IMR-90 (cell line): ENCODE measurements around the gene CYP27C1. TPM values are rescaled to one million over a fixed set of nuclear protein-coding genes. Genes with fewer than 3 reads are reported as not detected.

Experiments used
- ATAC-seq: fragments of 200-7000 bp; cut with Tn5 transposase; 2 replicates; pipeline ENCODE4 v1.9.1; 2020; ENCODE audit warnings: low read depth, mild to moderate bottlenecking, moderate library complexity
- Bru-seq: library from RNA; stranded (reverse); fragments of 400-500 nt; gene quantifications from one replicate; lab custom pipeline; 2021; lab: Mats Ljungman, UMichigan
- BruChase-seq, 2 experiments: library from RNA; stranded (reverse); fragments of 400-500 nt; gene quantifications; one replicate each; lab custom pipeline; 2021; lab: Mats Ljungman, UMichigan
- BruUV-seq: library from RNA; stranded (reverse); fragments of 400-500 nt; replicated peaks from 2 replicates; lab custom pipeline; 2021; lab: Mats Ljungman, UMichigan
- CTCF ChIA-PET: fragments of 300-600 bp; formaldehyde crosslinking; extraction: SDS; loops from one replicate; lab custom pipeline; 2021; ENCODE audit warnings: antibody characterized with exemption; lab: Yijun Ruan, JAX
- POLR2A ChIA-PET: fragments of 300-600 bp; sonication (Branson Sonifier 250); formaldehyde crosslinking; loops from one replicate; lab custom pipeline; 2022; ENCODE audit warnings: antibody characterized with exemption; ENCODE audit not compliant: unreplicated experiment; lab: Charles Lee
- DNase-seq: peaks from one replicate; pipeline ENCODE4 v3.0.0; 2013
- H2AFZ ChIP-seq: replicated peaks from 2 replicates; pipeline ENCODE3; 2013; ENCODE audit warnings: low read length, mild to moderate bottlenecking; ENCODE audit not compliant: poor library complexity
- H2AK5ac ChIP-seq: 2 replicates; pipeline ENCODE4 v1.6.1; 2013; ENCODE audit warnings: low read depth, low read length, inconsistent platforms
- H2AK9ac ChIP-seq: replicated peaks from 2 replicates; pipeline ENCODE3; 2013; ENCODE audit warnings: mild to moderate bottlenecking, low read depth, low read length, moderate library complexity; ENCODE audit not compliant: poor library complexity
- H2BK120ac ChIP-seq: 2 replicates; pipeline ENCODE4 v1.6.1; 2013; ENCODE audit warnings: low read depth, low read length, inconsistent platforms
- H2BK15ac ChIP-seq: 3 replicates; pipeline ENCODE4 v1.6.1; 2013; ENCODE audit warnings: low read depth, low read length, inconsistent platforms
- H2BK20ac ChIP-seq: 2 replicates; pipeline ENCODE4 v1.6.1; 2013; ENCODE audit warnings: low read depth, mild to moderate bottlenecking, inconsistent platforms, low read length, moderate library complexity
- H2BK5ac ChIP-seq: 2 replicates; pipeline ENCODE4 v1.6.1; 2013; ENCODE audit warnings: mild to moderate bottlenecking, low read depth, low read length, inconsistent platforms; ENCODE audit not compliant: poor library complexity, severe bottlenecking
- H3K14ac ChIP-seq: replicated peaks from 2 replicates; pipeline ENCODE4 v1.6.1; 2013; ENCODE audit warnings: low read depth, low read length, inconsistent platforms
- H3K18ac ChIP-seq: 2 replicates; pipeline ENCODE4 v1.6.1; 2013; ENCODE audit warnings: low read depth, low read length, control low read depth
- H3K23ac ChIP-seq: 2 replicates; pipeline ENCODE4 v1.6.1; 2013; ENCODE audit warnings: low read depth, low read length, inconsistent platforms
- H3K27ac ChIP-seq: 2 replicates; pipeline ENCODE4 v1.5.1; 2013; ENCODE audit warnings: mild to moderate bottlenecking, control low read depth, low read length; ENCODE audit not compliant: insufficient read depth
- H3K27me3 ChIP-seq: 2 replicates; pipeline ENCODE4 v1.6.1; 2013; ENCODE audit warnings: low read length; ENCODE audit not compliant: control insufficient read depth, insufficient read depth
- H3K36me3 ChIP-seq: 2 replicates; pipeline ENCODE4 v1.6.1; 2013; ENCODE audit warnings: low read length, mixed read lengths; ENCODE audit not compliant: control insufficient read depth, insufficient read depth
- H3K4ac ChIP-seq: 2 replicates; pipeline ENCODE4 v1.6.1; 2013; ENCODE audit warnings: low read depth, low read length, inconsistent platforms
- H3K4me1 ChIP-seq: 2 replicates; pipeline ENCODE4 v1.6.1; 2013; ENCODE audit warnings: low read length, mixed read lengths; ENCODE audit not compliant: control insufficient read depth, insufficient read depth
- H3K4me2 ChIP-seq: 2 replicates; pipeline ENCODE4 v1.6.1; 2013; ENCODE audit warnings: low read depth, mild to moderate bottlenecking, control low read depth, low read length, moderate library complexity
- H3K4me3 ChIP-seq: 2 replicates; pipeline ENCODE4 v1.5.1; 2013; ENCODE audit warnings: low read depth, mild to moderate bottlenecking, control low read depth, low read length, moderate library complexity; ENCODE audit not compliant: insufficient read depth
- H3K56ac ChIP-seq: 2 replicates; pipeline ENCODE4 v1.6.1; 2013; ENCODE audit warnings: low read length, inconsistent platforms; ENCODE audit not compliant: insufficient read depth; ENCODE audit errors: extremely low read depth
- H3K79me1 ChIP-seq, 2 experiments: 2 replicates each; pipeline ENCODE4 v1.6.1; 2013; ENCODE audit warnings: low read length in 2 of 2, inconsistent platforms in 1 of 2, low read depth in 1 of 2
- H3K9ac ChIP-seq: 2 replicates; pipeline ENCODE4 v1.6.1; 2013; ENCODE audit warnings: low read depth, low read length, control low read depth
- H3K9me1 ChIP-seq: 2 replicates; pipeline ENCODE4 v1.6.1; 2013; ENCODE audit warnings: low read length, inconsistent platforms; ENCODE audit not compliant: insufficient read depth
- H3K9me3 ChIP-seq: 2 replicates; pipeline ENCODE4 v1.6.1; 2013; ENCODE audit warnings: low read length; ENCODE audit not compliant: control insufficient read depth, insufficient read depth
- H4K20me1 ChIP-seq: 2 replicates; pipeline ENCODE4 v1.6.1; 2013; ENCODE audit warnings: low read length, inconsistent platforms; ENCODE audit not compliant: insufficient read depth
- H4K5ac ChIP-seq: 2 replicates; pipeline ENCODE4 v1.6.1; 2013; ENCODE audit warnings: mild to moderate bottlenecking, low read depth, low read length, control low read depth
- H4K8ac ChIP-seq, 2 experiments: 2 replicates each; pipeline ENCODE4 v1.6.1; 2013; ENCODE audit warnings: low read depth in 2 of 2, low read length in 2 of 2, control low read depth in 1 of 2, inconsistent platforms in 1 of 2
- H4K91ac ChIP-seq: 2 replicates; pipeline ENCODE4 v1.6.1; 2013; ENCODE audit warnings: low read depth, low read length, inconsistent platforms; ENCODE audit not compliant: insufficient read depth
- BHLHE40 ChIP-seq: fragments of 150-350 bp; IDR thresholded peaks from 2 replicates; pipeline ENCODE4 v1.6.1; 2016; ENCODE audit warnings: mild to moderate bottlenecking, low read depth, low read length
- CEBPB ChIP-seq: IDR thresholded peaks from 2 replicates; pipeline ENCODE4 v1.6.1; 2012; ENCODE audit warnings: low read depth, low read length, improper control_type of control experiment
- CHD1 ChIP-seq: IDR thresholded peaks from 2 replicates; pipeline ENCODE4 v1.6.1; 2012; ENCODE audit warnings: low read depth, low read length, improper control_type of control experiment
- FOS ChIP-seq: fragments of 150-350 bp; IDR thresholded peaks from 2 replicates; pipeline ENCODE4 v1.6.1; 2016; ENCODE audit warnings: low read depth, low read length
- MAFK ChIP-seq: IDR thresholded peaks from 2 replicates; pipeline ENCODE4 v1.6.1; 2012; ENCODE audit warnings: low read depth, low read length, improper control_type of control experiment
- MXI1 ChIP-seq: IDR thresholded peaks from 2 replicates; pipeline ENCODE4 v1.6.1; 2012; ENCODE audit warnings: low read depth, mild to moderate bottlenecking, low read length, moderate library complexity, borderline replicate concordance
- NFE2L2 ChIP-seq: fragments of 150-350 bp; IDR thresholded peaks from 2 replicates; pipeline ENCODE4 v1.6.1; 2016; ENCODE audit warnings: low read depth, mild to moderate bottlenecking, low read length
- POLR2A ChIP-seq: IDR thresholded peaks from 2 replicates; pipeline ENCODE4 v1.6.1; 2012; ENCODE audit warnings: mild to moderate bottlenecking, low read depth, low read length
- RAD21 ChIP-seq: IDR thresholded peaks from 2 replicates; pipeline ENCODE4 v1.6.1; 2012; ENCODE audit warnings: low read length, improper control_type of control experiment
- RCOR1 ChIP-seq: IDR thresholded peaks from 2 replicates; pipeline ENCODE4 v1.6.1; 2012; ENCODE audit warnings: mild to moderate bottlenecking, low read length, improper control_type of control experiment; ENCODE audit not compliant: insufficient replicate concordance
- SMC3 ChIP-seq: fragments of 150-350 bp; IDR thresholded peaks from 2 replicates; pipeline ENCODE4 v1.6.1; 2016; ENCODE audit warnings: low read depth, mild to moderate bottlenecking, antibody characterized with exemption, low read length, moderate library complexity
- USF2 ChIP-seq: fragments of 150-350 bp; IDR thresholded peaks from 2 replicates; pipeline ENCODE4 v1.6.1; 2017; ENCODE audit warnings: mild to moderate bottlenecking, antibody characterized with exemption, low read length, low read depth
- WGBS, 2 experiments: methylation state at CpG; one replicate each; pipeline versions ENCODE4 v1.1.5 to v1.1.7; 2013; ENCODE audit warnings: missing lambda C conversion rate in 2 of 2; ENCODE audit not compliant: insufficient read length in 1 of 2; ENCODE audit errors: extremely low coverage in 2 of 2; 5-methylcytosine and 5-hydroxymethylcytosine counted together
- dilution Hi-C: fragments of 300-500 bp; cut with HindIII; formaldehyde crosslinking; loops from one replicate; pipeline ENCODE4 v1.14.3; 2018; ENCODE audit warnings: low sequenced_read_pairs; ENCODE audit not compliant: unreplicated experiment
- in situ Hi-C: fragments of 300-500 bp; cut with MboI; formaldehyde crosslinking; loops from 3 replicates; pipeline ENCODE4 v1.14.3; 2019; ENCODE audit warnings: low sequenced_read_pairs, inconsistent platforms, mixed read lengths
- intact Hi-C: fragments of 100-400 bp; cut with micrococcal nuclease; formaldehyde crosslinking; loops from 2 replicates; pipeline ENCODE4 v1.10.0; 2022
- long read RNA-seq: library from polyadenylated mRNA; unstranded; transcript quantifications from one replicate; pipeline ENCODE4 v2.0.0, GENCODE V29; 2021; ENCODE audit not compliant: unreplicated experiment
- polyA plus RNA-seq, 3 experiments: library from polyadenylated mRNA; depleted of rRNA; stranded (reverse); fragments of >200 nt; gene quantifications; 2 replicates each; pipeline ENCODE4 v1.2.3, GENCODE V29; 2012; ENCODE audit warnings: low replicate concordance in 1 of 3
- total RNA-seq: library from RNA; depleted of rRNA; stranded (reverse); fragments of >200 nt; gene quantifications from 2 replicates; pipeline ENCODE4 v1.2.3, GENCODE V29; 2012; rRNA removed
- TF ChIP-seq, protein P1 (sequence below): fragments of 150-350 bp; IDR thresholded peaks from 2 replicates; pipeline ENCODE4 v1.6.1; 2016; ENCODE audit warnings: low read depth, mild to moderate bottlenecking, low read length, moderate library complexity, borderline replicate concordance
- TF ChIP-seq, protein P2 (sequence below): conservative IDR thresholded peaks from 2 replicates; pipeline ENCODE4 v1.5.1; 2012; ENCODE audit warnings: mild to moderate bottlenecking, low read depth, low read length, improper control_type of control experiment

Gene CYP27C1
- total RNA-seq, result not detected in 2 replicates
- polyA plus RNA-seq (2012; rRNA removed), result not detected in 2 replicates
- polyA plus RNA-seq (2012; cell fraction: cytosol; rRNA removed), result 0.03 TPM in 1 of 2 replicates, not detected in the other
- not detected in 2 replicates for polyA plus RNA-seq (2012; cell fraction: nucleus; rRNA removed; ENCODE audit: low replicate concordance)
- percentile 19 among the genes with signal in this experiment for Bru-seq, nascent RNA
- BruChase-seq, experiment 1, labeled RNA remaining after a 6-hour chase, result percentile 26 among the genes with signal in this experiment
- BruChase-seq, experiment 2, labeled RNA remaining after a 2-hour chase, result percentile 25 among the genes with signal in this experiment
- long read RNA-seq, result 0 reads

DNA sequence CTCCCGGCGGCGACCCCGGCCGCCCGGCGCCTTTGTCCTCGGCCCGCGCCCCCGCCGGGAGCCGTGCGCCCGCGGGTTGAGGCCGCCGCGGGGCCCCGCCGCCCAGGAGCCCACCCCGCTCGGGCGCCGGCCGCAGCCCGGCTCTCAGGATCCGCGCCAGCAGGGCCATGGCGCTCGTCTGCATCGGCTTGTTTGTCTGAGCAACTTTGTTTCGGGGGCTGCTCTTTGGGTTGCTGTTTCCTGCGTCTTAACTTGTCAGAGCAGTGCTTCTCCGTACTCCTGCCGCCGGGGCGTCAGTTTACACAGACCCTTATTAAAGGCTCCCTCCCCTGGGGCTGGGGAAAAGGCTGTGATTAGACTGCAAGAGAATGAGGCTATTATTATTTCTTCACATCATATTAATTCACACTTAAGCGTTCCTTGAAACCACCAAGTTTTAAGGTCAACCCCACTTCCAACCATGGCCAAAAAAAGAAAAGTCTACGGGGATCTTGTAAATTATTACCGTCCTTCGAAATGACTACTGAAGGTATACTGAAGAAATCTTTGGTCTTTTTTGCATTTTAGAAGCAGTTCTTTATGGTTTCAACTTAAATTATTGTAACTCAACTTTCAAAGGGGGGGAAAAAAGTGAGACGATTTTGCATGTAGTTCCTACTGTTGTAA is at the start of gene CYP27C1:
Gene CYP27C1, minus strand, starts transcription at position 198 of the 666 bp plus-strand sequence. Its CDS starts 29 bp downstream, at position 169.
- DNase-seq (no peak), ATAC-seq (peak; percentile 59)
- Histone ChIP-seq H2BK120ac (no peak within 1 kb of the TSS), H3K36me3 (no peaks in the 10 kb centered on the region), H4K91ac (no peak within 1 kb of the TSS), H3K18ac (no peak within 1 kb of the TSS), H3K4me2 (peak within 1 kb of the TSS; percentile 46), H2AFZ (peak within 1 kb of the TSS; percentile 65), H2AK5ac (no peak within 1 kb of the TSS), H3K9me3 (peaks cover 18% of the 10 kb centered on the region), H3K27ac (no peak within 1 kb of the TSS), H2BK20ac (no peak within 1 kb of the TSS), H3K23ac (0 out of 2 replicates have a peak within 1 kb of the TSS, but pooled peaks have one; percentile 33), H3K79me1 (no peaks in the 10 kb centered on the region), H2BK15ac (no peak within 1 kb of the TSS), H4K5ac (no peak within 1 kb of the TSS), H3K27me3 (peaks cover 60% of the 10 kb centered on the region), H3K9me1 (no peaks in the 10 kb centered on the region), H3K9ac (no peak within 1 kb of the TSS), H2BK5ac (no peak within 1 kb of the TSS), H4K8ac (no peak within 1 kb of the TSS), H3K4me3 (peak within 1 kb of the TSS; percentile 27), H4K20me1 (peaks cover 5% of the 10 kb centered on the region; the same call in 1 of the 2 replicates), H3K56ac (no peak within 1 kb of the TSS), H3K4me1 (peaks cover 4% of the 10 kb centered on the region; the same call in 1 of the 2 replicates), H2AK9ac (peak within 1 kb of the TSS; percentile 57), H3K4ac (no peak within 1 kb of the TSS), H3K14ac (no peak within 1 kb of the TSS)
- intact Hi-C loops (no loop called here), in situ Hi-C loops (no loop called here), dilution Hi-C loops (no loop called here)
- no TSS peak for BruUV-seq
- POLR2A ChIA-PET, result no interaction called here
- CTCF ChIA-PET, result no interaction called here
- 0% methylated on average over 30 of the region's 43 CpGs; no CpG with 5 or more reads in 1 of the 2 experiments for WGBS, 2 experiments
- TF ChIP-seq USF2 (no peak), CHD1 (no peak), RCOR1 (no peak), MAFK (no peak), CEBPB (no peak), POLR2A (no peak), RAD21 (no peak), MXI1 (no peak), NFE2L2 (no peak), FOS (no peak), SMC3 (no peak), BHLHE40 (no peak)
- TF ChIP-seq, protein P1, sequence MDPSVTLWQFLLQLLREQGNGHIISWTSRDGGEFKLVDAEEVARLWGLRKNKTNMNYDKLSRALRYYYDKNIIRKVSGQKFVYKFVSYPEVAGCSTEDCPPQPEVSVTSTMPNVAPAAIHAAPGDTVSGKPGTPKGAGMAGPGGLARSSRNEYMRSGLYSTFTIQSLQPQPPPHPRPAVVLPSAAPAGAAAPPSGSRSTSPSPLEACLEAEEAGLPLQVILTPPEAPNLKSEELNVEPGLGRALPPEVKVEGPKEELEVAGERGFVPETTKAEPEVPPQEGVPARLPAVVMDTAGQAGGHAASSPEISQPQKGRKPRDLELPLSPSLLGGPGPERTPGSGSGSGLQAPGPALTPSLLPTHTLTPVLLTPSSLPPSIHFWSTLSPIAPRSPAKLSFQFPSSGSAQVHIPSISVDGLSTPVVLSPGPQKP, result no peak
- TF ChIP-seq, protein P2, sequence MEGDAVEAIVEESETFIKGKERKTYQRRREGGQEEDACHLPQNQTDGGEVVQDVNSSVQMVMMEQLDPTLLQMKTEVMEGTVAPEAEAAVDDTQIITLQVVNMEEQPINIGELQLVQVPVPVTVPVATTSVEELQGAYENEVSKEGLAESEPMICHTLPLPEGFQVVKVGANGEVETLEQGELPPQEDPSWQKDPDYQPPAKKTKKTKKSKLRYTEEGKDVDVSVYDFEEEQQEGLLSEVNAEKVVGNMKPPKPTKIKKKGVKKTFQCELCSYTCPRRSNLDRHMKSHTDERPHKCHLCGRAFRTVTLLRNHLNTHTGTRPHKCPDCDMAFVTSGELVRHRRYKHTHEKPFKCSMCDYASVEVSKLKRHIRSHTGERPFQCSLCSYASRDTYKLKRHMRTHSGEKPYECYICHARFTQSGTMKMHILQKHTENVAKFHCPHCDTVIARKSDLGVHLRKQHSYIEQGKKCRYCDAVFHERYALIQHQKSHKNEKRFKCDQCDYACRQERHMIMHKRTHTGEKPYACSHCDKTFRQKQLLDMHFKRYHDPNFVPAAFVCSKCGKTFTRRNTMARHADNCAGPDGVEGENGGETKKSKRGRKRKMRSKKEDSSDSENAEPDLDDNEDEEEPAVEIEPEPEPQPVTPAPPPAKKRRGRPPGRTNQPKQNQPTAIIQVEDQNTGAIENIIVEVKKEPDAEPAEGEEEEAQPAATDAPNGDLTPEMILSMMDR, result no peak
